ENCODE results near the gene MATN1.
"Not testable (repeated sequence)": the region's sequence is repeated elsewhere in the genome, so short reads cannot be mapped to it uniquely, and the experiment has no call there.

The MATN1 gene

DNA sequence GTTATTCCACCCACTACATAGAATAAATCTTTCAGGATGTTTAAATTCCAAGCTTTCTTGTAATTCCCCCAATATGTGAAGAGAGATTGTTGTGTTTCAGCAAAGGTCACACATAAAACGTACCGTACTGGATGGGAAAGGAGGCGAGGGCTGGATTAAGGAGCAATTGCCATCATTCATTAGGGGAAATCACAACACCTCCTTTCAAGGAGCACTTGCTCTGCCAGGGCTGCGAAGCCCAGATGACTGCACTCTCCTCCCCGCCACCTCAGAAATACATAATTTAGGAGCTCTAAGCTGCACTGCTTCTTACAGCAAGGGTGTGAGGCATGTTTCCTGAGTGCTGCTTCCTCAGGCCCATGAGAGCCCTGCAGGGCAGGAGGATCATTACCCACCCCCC is 29.6 kb downstream of the MATN1 start:
- DNase-seq: no peak

DNA sequence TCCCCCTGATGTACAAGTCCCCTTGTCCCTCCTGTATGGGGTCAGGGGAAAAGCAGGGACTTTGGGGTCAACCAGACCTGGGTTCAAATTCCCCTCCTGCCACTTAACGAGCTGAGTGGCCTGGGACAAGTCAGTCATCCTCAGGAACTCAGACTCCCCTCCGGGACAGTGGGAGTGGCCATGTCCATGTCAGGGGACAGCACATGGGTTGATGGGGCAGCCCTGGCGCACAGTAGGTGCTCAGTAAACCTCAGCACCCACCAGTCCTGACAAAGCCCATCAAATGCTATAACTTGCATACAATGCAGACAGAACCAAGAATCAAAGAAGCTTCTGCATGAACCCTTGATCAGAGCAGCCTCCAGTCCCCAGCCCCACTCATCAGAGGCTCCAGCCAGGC is 30.0 kb downstream of the MATN1 start:
- no peak for DNase-seq

DNA sequence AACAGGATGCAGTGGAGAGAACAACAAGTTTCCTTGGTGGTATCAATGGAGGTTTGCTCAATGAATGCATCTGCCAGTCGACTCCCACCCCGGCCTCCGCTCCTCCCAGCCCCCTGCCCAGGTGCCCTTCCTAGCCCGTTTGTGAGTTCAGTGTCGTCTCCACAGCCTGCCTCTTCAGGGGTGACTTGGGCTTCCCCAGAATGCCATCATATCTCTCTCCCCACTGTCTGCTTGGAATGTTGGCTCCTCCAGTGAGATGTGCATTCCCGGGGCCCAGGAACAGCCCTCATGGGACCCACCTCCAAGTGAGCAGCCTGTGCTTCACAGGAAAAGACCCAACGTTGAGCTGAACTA is 30.5 kb downstream of the MATN1 start:
- no peak for DNase-seq

DNA sequence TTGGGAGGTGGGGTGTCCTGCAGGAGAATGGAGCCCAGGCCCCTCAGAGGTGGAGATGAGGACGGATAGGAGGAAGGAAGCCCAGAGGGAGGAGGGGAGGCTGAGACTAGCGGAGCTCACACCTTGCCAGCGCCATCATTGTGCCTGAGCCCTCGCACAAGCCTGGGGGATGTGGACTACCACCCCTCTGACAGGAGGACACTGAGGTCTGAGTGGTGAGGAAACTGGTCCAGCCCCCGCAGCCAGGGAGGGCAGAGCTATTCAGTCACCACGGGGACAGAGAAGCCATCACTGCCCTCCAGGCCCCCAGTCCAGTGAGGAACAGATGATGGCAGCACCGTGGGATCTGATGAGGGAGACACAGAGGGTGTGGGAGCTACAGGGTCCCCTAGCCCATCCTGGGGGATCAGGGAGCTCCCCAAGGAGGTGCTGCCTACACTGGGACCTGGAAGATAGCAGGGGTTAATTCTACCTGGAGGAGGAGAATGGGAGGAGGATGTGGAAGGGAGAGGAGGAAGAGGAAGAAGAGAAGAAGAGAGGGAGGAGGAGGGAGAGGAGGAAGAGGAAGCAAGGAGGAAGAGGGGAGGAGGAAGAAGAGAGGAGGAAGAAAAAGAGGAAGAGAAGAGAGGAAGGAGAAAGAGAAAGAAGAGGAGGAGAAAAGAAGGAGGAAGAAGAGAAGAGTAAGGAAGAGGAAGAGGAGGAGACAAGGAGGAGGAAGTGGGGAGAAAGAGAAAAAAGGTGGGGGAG is 31.0 kb downstream of the MATN1 start:
- no peak for DNase-seq

DNA sequence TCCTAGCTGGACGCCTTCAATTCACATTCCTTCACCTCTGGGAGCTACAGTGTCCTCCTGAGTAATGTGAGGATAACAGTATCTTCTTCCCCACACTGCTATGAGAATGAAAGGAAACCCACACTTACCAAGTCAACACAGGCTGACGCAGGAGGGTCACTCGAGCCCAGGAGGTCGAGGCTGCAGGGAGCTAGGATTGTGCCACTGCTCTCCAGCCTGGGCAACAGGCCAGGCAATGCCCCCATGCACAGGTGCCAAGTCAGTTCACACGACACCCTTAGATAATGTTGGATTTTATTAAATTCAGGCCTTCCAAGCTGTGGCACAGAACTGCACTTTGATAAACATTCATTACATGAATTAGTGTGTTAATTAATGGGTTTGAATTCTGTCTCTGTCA is 31.9 kb downstream of the MATN1 start:
- no peak for DNase-seq

DNA sequence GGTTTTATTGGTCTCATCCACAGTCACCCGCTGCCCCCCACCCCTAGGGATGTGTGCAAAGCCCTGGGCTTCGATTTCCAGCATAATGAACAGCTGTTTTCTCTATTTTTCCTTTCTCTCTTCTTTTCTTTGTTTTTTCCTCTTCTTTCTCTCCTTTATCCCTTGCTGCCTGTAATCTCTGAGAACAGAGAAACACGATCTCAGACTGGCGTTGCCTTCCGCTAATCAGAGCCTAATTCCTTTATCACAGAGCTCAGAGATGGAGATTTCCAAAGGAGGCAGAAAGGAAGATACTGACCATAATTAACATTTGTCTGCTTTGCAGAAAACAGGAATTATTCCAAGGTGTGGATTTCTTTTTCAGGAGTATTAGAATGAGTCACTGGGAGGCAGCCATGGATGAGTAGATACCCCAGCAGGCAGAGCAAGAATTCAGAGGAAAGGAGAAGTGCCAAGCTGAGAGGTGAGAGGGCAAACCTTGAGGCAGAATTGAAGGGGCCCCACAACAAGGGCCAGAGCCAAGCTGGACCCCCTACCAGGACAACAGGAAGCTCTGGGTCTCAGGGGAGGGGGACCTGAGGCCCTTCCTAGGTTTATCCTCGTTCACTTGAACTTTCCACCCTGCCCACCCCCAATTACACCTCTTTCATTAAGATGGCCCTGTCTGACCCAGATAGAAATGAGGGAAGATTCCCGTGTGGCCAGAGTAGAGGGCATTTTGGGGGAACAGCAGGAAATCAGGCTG is 33.3 kb downstream of the MATN1 start:
- no peak for DNase-seq

DNA sequence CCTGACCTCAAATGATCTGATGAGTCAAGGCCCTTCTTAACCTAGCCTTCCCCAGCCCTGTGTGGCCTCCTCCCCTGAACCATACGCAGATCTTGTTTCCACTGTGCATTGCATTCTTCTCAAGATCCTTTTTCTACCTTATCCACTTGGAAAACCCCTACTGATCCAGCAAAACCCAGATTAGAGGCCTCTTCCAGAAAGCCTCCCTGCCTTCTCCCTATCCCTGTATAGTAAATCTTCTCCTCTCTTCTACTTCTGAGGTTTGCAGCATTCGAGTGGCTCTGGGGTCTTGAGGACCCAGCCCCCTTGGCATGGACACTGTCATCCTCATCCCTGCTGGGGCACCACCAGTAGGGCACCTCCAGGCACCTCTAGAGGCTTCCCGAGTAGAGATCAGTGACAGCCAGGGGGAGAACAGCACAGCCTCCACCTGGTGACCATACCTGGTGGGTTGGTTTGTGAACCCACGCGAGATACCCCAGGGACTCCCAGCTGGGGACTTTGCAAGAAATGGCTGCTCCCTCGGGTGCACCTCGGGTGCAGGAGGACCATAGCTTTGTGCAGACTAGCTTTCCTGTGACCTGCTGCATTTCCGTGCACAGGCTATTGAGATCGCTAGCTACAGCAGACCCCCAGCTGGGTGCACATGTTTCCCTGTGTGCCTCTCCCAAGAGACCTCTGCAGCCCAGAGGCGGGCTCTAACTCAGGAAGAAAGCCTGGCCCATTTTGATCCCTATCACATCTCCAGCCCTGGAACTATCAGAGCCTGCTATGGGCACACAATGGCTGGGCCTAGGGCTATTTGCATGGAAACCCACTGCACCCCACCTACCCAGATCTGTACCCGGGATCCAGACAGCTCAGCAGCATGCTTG is 34.2 kb downstream of the MATN1 start:
- DNase-seq: no peak

DNA sequence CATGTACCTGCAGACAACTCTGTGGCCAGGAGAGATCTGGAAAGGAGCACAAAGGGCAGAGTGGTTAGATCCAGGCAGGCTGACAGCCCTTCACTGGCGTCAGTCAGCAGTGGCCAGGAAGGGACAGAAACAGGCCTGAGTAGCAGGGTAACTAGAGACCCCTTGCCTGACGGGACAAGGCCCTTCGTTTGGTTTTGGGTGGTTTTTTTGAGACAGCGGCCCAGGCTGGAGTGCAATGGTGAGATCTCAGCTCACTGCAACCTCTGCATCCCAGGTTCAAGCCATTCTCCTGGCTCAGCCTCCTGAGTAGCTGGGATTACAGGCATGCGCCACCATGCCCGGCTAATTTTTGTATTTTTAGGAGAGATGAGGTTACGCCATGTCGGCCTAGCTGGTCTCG is 34.9 kb downstream of the MATN1 start:
- DNase-seq: not testable (repeated sequence)

DNA sequence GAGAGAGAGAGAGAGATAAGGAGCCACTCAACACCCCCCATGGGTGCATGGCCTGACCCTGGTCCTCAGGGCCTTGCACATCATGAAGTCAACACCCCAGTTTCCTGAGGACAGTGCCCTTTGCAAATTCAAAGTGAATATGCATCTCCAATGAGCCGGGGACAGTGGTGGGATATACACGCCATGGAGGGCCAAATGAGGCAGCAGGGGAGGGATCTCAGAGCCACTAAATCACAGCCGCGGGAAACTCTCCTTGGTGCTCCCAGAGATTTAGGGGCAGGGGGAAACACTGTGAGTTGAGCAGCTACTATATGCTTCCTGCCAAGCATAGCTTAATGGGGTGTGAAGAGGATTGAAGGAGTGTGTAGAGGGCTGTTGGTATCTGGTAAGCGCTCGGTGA is 35.5 kb downstream of the MATN1 start:
- no peak for DNase-seq

DNA sequence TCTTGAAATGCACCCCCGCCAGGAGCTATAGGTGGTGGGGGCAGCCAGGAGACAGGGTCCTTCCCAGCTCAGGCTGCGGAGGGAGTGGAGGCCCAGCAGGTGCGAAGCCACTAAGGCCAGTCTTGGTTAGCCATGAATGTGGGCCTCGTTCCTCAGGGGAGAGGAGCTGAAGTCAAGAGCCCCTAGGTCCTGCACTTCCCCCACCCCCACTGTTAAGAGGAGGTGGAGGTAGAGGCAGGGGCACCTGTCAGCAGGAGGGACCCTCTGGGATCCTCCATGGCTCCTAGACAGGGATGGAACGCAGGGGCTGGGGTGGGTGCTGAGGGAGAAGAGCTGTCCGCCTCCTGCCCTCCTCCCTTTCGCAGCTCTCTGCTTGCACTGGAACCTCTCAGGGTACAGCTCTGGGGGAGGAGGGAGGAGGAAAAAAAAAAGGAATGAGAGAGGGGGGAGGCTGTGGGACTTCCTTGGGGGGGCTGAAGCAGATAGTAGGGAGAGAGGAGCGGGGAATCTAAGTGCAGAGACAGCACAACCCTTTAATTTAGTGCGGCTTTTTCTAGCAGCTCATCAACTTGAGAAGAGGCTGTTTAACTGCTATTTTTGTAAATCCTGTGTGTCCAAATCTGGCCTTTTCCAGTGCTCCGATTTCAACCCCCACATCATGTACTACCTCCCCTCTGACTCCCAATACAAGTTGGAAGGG is 37.0 kb downstream of the MATN1 start:
- DNase-seq: no peak

DNA sequence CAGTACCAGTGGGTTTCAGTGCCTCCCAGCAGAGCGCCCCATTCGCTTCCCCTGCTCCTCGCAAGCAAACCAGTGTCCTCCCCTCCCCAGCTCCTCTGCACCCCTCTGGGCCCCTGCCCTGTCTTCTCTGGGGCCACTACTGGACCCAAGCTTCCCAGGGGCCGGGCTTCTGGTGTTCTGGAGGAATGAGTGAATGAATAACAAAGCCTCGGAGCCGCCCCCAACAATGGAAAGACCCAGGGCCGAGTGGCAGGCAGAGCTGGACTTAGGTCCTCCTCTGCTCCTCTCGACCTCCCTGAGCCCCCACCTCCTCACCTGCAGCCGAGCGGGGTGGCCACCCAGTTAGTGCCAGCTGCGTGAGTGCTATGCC is 37.6 kb downstream of the MATN1 start:
- no peak for DNase-seq

DNA sequence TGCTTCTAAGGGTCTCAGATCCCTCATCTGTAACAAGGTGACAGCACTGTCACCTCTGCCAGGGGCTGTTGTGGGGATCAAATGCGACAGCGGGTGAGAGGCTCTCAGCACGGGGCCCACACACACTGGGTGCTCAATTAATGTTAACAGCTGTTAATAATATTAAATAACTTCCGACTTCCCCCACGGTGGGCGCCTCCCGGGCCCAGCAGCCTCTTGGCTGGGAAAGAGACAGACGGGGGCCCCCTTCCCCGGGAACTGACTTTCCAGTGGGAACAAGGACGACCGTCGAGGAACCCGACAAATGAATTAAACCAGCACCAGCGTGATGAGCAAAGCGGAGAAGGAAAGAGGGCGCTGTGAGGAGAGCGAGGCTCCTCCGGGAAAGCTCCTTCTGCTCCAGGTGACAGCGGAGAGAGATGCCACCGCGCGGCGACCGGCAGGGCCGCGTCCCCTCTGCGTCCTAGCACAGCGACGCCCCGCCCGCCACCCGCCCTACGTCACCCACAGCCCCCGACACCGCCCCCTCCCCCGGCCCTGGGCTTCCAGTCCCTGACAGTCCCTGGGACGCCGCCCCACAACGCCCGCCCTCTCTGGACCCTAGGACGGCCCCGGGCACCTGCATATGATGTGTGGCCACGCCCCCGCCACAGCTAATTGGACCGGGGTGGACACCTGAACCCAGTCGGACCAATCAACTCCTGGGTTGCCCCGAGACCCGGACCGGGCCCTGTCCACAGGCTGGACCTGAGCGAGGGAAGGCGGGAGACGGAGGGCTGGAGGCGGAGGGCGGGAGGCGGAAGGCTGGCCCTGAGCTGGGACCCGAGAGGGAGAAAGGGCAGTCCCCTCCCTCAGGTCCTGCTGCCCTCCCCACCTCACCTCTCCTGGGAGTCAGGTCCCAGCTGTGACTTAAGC is 38.2 kb downstream of the MATN1 start:
- DNase-seq: no peak

DNA sequence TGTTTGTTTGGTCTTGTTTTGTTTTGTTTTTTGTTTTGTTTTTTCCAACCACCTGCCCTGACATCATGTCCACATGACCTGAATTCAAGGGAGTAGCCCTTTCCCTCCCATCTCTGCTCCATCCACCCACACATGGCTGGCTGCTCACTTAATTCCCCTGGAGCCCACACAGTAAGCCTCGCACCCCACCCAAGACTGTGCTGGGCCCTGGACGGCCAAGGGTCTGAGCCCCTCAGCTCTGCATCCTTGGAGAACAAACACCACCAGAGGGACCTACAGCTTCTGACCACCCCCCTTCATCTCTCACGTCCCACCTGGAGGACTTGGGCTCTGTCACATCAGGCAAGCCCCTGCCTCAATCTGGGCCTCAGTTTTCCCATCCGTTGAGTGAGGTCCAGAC is 39.1 kb downstream of the MATN1 start:
- DNase-seq: no peak

DNA sequence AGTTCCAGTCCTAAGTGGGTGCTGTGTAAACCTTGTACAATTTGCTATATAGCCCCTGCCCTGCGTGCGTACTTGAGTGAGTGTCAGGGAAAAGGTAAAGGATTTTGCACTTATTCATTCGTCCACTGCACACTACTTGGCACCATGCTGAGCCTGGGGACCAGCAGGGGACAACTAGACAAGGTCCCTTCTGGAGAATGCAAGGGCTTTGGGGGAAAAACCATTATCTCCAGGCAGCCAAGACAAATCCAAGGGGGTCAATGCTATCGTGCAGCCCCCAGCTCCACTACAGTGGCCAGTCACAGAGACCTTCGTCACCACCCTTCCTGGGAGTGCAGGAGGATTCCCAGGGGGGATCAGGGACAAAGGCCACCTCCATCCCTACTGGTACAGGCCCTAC is 39.7 kb downstream of the MATN1 start:
- DNase-seq: no peak

DNA sequence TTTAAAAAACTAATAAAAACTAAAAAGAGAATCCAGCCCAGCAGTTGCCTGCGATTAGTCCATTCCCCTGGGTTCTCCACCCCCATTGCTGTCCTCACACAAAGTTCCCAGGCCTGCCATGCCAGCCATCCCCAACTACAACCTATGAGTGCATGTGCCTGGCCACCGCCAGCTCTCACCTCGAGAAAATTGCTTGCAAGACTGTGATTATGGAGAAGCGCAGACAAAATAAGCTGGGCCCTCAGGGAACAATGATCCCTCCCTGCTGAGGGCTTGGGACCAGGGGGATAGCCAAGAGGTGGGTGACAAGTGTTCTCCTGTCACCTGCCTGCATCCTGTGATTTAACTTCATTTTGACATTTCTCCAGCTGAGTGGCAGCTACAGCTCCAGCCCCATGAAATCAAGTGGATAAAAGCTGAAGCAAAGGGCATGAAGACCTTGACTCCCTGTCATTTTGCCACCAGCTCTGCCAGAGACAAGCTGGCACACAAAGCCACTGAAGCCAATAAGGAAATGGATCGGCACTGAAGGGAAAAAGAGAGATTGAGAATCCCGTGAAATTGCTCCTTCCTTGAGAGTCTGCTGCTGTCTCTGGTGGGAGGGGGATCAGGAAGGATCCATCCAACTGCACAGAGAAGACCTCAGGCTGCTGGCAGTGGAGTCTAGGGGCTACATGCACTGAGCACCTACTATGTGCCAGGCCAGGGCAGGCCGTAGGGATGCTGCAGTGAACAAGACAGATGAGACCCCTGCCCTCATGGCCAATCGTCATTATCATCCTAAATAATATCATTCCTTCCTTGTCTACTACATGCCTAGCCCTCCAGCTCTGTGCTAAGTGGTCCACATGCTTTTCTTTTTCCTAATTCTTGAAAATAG is 40.7 kb downstream of the MATN1 start:
- no peak for DNase-seq

DNA sequence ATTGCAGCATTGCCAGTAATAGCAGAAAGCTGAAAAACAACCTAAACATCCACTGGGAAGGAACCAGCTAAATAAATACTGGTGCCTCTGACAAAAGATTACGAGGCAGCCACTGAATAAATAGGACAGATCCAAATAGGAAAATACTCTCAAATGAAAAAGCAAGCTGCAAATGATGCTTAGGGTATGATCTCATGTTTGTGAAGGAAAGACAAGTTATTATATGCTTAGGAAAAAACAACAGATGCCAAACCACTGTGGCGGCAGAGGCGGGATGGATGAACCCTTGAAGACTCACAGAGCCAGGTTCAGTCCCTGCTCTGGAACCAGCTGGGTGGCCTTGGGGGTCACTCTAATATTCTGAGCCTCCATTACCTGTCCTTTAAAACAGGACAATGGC is 41.6 kb downstream of the MATN1 start:
- DNase-seq: no peak

DNA sequence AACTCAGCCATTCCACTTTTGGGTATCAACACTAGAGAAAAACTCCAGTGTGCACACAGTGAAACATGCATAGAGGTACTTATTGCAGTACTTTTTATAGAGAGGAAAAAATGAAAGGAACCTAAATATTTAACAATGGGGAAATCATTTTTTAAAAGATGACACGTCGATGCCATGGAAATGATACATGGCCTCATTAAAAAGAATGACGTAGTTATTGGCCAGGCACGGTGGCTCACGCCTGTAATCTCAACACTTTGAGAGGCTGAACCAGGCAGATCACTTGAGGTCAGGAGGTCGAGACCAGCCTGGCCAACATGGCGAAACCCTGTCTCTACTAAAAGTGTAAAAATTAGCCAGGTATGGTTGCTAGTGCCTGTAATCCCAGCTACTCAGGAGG is 42.5 kb downstream of the MATN1 start:
- no peak for DNase-seq

DNA sequence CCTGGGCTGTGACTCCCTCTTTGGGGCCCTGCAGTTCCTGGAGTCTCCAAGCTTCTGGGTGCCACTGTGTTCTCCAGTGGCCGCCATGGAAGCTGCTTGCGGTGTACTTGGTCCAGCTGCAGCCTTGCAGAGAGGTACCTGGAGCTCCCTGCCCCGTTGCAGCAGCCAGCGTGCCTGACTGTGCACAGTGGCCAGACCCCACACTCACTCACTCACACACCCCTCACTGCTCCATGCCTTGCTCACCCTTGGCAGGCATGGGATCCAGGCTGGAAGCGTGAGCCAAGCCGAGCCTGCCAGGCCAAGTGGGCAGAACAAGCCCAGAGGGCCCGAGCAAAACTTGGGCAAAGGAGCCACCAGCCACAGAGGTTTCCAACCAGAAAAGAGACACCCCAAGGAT is 43.0 kb downstream of the MATN1 start:
- no peak for DNase-seq

DNA sequence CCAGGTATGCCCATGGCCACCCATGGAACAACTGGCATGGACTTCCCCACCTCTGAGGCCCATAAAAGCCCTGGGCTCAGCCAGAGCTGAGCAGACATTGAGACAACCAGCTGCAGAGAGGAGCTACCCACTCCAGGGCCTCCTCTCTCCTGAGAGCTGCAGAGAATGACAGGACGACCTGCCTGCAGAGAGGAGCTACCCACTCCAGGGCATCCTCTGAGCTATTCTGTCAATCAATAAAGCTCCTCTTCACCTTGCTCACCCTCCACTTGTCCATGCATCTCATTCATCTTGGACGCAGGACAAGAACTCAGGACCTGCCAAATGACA is 43.4 kb downstream of the MATN1 start:
- no peak for DNase-seq

DNA sequence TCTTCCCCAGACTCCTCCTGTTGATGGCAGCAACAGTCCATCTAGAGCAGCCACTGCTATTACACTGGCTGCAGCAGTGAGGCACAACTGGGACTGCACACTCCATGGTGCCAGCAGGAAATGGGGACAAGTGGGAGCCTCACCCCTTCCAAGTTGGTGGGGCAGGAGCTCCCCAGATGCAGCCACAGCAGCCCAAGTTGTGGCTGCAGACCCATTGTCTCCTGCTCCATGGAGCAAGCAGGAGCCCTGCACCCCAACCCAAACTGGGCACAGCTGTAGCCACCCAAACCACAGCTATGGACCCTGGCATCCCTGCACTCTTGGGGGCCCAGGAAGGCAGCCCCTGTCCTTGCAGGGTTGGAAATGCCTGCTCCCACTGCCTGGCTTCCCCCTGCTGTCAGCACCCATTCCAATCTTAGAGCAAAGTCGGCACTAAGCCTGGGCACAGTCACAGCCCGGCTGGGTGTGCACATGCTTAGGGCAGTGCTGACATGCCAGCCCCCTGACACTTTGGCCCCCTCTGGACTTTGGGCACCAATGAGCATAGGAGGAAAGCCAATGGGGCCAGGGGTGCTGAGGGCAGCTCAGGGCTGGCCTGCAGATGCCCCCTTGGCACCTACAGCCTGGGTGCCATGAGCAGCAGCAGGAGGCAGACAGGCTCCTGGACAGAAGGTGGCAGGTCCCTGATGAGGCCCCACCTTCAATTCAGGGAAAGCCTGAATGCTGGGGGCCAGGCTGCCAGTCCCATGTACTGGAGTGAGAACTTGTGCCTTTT is 44.0 kb downstream of the MATN1 start:
- no peak for DNase-seq

Measured in hematopoietic multipotent progenitor cell treated with erythropoietin and hydrocortisone succinate and interleukin-3 and kit ligand, for 4 days (in vitro differentiated cells).